Endothelial cell of umbilical vein (primary cell): ENCODE data around the gene NGLY1.

Source experiments
- CTCF ChIP-seq, 2 donors: IDR thresholded peaks; 1 replicate in 1 of 2; 2 replicates in 1 of 2; pipeline ENCODE4 v1.5.1; 2011; ENCODE audit warnings: low read length in 2 of 2, mild to moderate bottlenecking in 2 of 2, moderate library complexity in 2 of 2, control low read depth in 1 of 2, inconsistent platforms in 1 of 2, low read depth in 1 of 2; ENCODE audit not compliant: insufficient read depth in 1 of 2; ENCODE audit errors: extremely low read depth in 1 of 2
- EZH2 ChIP-seq: IDR thresholded peaks from 2 replicates; pipeline ENCODE4 v1.6.1; 2012; ENCODE audit warnings: borderline replicate concordance, low read depth, mild to moderate bottlenecking, moderate library complexity, low read length, inconsistent platforms; ENCODE audit not compliant: severe bottlenecking
- FOS ChIP-seq: IDR thresholded peaks from 2 replicates; pipeline ENCODE4 v1.6.1; 2011; ENCODE audit warnings: mild to moderate bottlenecking, low read length, moderate library complexity, borderline replicate concordance; ENCODE audit not compliant: insufficient read depth
- GATA2 ChIP-seq: IDR thresholded peaks from 2 replicates; pipeline ENCODE4 v1.7.0; 2011; ENCODE audit warnings: low read depth, mild to moderate bottlenecking, moderate library complexity, mixed read lengths, low read length; ENCODE audit not compliant: insufficient read length, insufficient read depth
- MYC ChIP-seq: IDR thresholded peaks from one replicate; pipeline ENCODE4 v1.6.1; 2011; ENCODE audit warnings: mild to moderate bottlenecking, low read depth, low read length
- POLR2A ChIP-seq: IDR thresholded peaks from 2 replicates; pipeline ENCODE4 v1.6.1; 2012; ENCODE audit warnings: low read depth, mild to moderate bottlenecking, control low read depth, low read length
- POLR2AphosphoS5 ChIP-seq: IDR thresholded peaks from 2 replicates; pipeline ENCODE4 v1.6.1; 2012; ENCODE audit warnings: low read depth, mild to moderate bottlenecking, control low read depth, low read length, moderate library complexity; ENCODE audit not compliant: insufficient read depth
- TF ChIP-seq, protein P1 (sequence below): IDR thresholded peaks from 2 replicates; pipeline ENCODE4 v1.6.1; 2011; ENCODE audit not compliant: insufficient read depth, insufficient read length

GRCh38 chr3:25781758-25782594 is 1.3 kb downstream of the NGLY1 start:
- TF ChIP-seq CTCF (IDR thresholded peaks at IDR 0.05; ENCODE audit: extremely low read depth in 1 of 2, insufficient read depth in 1 of 2, low read depth in 1 of 2, low read length in 2 of 2): no peak
- TF ChIP-seq EZH2: no peak
- TF ChIP-seq POLR2AphosphoS5: no peak
- no peak for TF ChIP-seq POLR2A
- TF ChIP-seq, protein P1, sequence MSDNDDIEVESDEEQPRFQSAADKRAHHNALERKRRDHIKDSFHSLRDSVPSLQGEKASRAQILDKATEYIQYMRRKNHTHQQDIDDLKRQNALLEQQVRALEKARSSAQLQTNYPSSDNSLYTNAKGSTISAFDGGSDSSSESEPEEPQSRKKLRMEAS: no peak
- no peak for TF ChIP-seq FOS
- TF ChIP-seq MYC: no peak
- no peak for TF ChIP-seq GATA2
